ENCODE measurements around the gene ANAPC7.
"Not testable (repeated sequence)": the region's sequence is repeated elsewhere in the genome, so short reads cannot be mapped to it uniquely, and the experiment has no call there.

Gene ANAPC7

GRCh38 chr12:110345176-110345661 is 58.3 kb downstream of the ANAPC7 start:
- H3K9me3 ChIP-seq (ENCODE audit: low read length): no peaks in the 10 kb centered on the region
- H3K4me1 ChIP-seq (ENCODE audit: insufficient read depth, low read length): peaks cover 23% of the 10 kb centered on the region
- H3K36me3 ChIP-seq (ENCODE audit: insufficient read depth, low read length): peaks cover 95% of the 10 kb centered on the region
- no peaks in the 10 kb centered on the region for H3K27me3 ChIP-seq (ENCODE audit: control insufficient read depth in 1 of 2, insufficient read depth in 2 of 2, low read length in 2 of 2)
- no peak overlapping the region for H3K27ac ChIP-seq (ENCODE audit: low read depth, low read length)
- no peak overlapping the region for H3K4me3 ChIP-seq (ENCODE audit: low read depth in 1 of 2, low read length in 2 of 2)
- H3K9ac ChIP-seq (ENCODE audit: low read length): no peak overlapping the region

DNA sequence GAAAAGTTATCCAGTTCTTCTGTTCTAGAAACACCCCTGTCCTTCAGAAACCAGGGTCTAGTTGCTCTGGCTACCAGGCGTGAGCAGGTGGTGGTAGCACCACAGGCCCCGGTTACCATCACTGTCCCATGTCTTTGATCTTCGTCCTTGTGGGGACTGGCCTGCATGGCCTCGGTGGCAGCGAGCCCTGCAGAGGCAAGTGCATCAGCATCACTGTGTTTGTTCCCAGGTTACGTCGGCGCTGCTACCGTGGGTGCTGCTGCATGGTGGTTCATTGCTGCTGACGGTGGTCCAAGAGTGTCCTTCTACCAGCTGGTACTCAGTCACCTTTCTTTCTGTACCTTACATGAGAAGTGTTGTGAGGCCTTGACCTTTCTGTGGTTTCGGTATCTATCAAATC is 58.9 kb downstream of the ANAPC7 start:
- Histone ChIP-seq H3K27me3 (ENCODE audit: control insufficient read depth in 1 of 2, insufficient read depth in 2 of 2, low read length in 2 of 2) (no peaks in the 10 kb centered on the region), H3K4me3 (ENCODE audit: low read depth in 1 of 2, low read length in 2 of 2) (no peak overlapping the region)

DNA sequence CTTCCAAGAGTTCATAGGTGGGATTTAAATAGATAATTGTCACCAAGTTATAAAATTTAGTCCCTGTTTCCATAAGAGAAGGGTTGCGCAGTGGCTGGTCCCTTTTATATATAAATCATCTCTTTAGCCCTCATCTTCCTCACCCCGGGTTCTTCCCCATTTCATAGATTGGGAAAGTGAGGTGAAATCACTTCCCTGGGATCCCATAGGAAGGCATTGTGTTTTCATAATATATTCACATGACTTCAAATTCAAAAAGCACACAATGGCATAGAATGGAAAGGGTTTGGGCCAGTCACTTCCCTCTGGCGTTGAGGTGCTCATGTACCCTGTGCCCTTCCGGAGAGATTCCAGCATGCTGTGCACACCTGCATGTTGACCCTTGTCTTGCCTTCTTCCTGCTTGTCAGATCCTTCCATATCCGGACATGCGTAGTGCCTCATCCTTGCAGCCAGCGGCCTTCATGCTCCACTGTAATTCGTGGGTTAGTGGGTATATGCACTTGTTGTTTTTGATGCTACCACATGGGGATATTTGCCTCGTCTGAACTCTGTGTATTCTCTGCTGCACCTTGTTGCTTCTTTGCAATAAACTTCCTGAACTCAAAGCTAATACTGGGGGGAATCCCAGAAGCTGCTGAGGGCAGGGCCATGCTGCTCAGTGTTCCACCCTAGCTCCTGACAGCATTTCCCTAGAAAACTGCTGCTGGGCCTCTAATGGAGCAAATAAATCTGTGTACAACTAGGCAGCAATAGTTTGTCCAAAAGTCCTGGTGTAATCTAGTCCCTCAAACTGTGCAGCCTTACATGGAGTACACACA is 59.6 kb downstream of the ANAPC7 start:
- Histone ChIP-seq H3K27ac (ENCODE audit: low read depth, low read length) (no peak overlapping the region), H3K36me3 (ENCODE audit: insufficient read depth, low read length) (peaks cover 93% of the 10 kb centered on the region), H3K4me1 (ENCODE audit: insufficient read depth, low read length) (peaks cover 28% of the 10 kb centered on the region), H3K9me3 (ENCODE audit: low read length) (no peaks in the 10 kb centered on the region), H3K4me3 (ENCODE audit: low read depth in 1 of 2, low read length in 2 of 2) (no peak overlapping the region), H3K27me3 (ENCODE audit: control insufficient read depth in 1 of 2, insufficient read depth in 2 of 2, low read length in 2 of 2) (no peaks in the 10 kb centered on the region), H3K9ac (ENCODE audit: low read length) (no peak overlapping the region)

More for the DNA sequence above, 58.9 kb downstream of the ANAPC7 start:
- H3K9ac ChIP-seq (ENCODE audit: low read length): no peak overlapping the region
- H3K36me3 ChIP-seq (ENCODE audit: insufficient read depth, low read length): peaks cover 93% of the 10 kb centered on the region
- peaks cover 23% of the 10 kb centered on the region for H3K4me1 ChIP-seq (ENCODE audit: insufficient read depth, low read length)
- H3K27ac ChIP-seq (ENCODE audit: low read depth, low read length): no peak overlapping the region
- no peaks in the 10 kb centered on the region for H3K9me3 ChIP-seq (ENCODE audit: low read length)

DNA sequence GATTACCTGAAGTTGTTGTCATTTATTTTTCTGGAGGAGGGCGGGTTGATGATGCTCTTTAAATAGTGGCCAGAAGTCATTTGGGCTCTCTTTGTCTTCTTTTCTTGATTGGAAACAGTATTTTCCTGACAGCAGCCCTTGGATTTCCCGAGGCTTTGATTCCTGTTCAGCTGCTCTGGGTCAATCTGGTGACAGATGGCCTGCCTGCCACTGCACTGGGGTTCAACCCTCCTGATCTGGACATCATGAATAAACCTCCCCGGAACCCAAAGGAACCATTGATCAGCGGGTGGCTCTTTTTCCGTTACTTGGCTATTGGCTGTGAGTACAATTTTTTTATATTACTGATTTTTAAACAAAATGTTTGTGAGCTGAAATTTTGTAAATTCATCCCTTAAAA is 60.4 kb downstream of the ANAPC7 start:
- no peak overlapping the region for H3K27ac ChIP-seq (ENCODE audit: low read depth, low read length)
- no peak overlapping the region for H3K9ac ChIP-seq (ENCODE audit: low read length)
- H3K9me3 ChIP-seq (ENCODE audit: low read length): no peaks in the 10 kb centered on the region
- no peak overlapping the region for H3K4me3 ChIP-seq (ENCODE audit: low read depth in 1 of 2, low read length in 2 of 2)
- peaks cover 93% of the 10 kb centered on the region for H3K36me3 ChIP-seq (ENCODE audit: insufficient read depth, low read length)
- no peaks in the 10 kb centered on the region for H3K27me3 ChIP-seq (ENCODE audit: control insufficient read depth in 1 of 2, insufficient read depth in 2 of 2, low read length in 2 of 2)
- H3K4me1 ChIP-seq (ENCODE audit: insufficient read depth, low read length): peaks cover 28% of the 10 kb centered on the region

DNA sequence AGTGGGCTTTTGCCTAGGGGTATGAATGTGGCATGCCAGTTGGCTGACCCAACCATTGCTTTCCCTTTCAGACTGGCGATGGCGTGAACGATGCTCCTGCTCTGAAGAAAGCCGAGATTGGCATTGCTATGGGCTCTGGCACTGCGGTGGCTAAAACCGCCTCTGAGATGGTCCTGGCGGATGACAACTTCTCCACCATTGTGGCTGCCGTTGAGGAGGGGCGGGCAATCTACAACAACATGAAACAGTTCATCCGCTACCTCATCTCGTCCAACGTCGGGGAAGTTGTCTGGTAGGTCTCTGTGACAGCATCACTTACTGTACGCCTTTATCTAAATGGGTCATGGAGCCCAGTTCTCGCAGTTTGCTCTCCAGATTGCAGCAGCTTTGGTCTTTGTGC is 61.4 kb downstream of the ANAPC7 start:
- H3K4me3 ChIP-seq (ENCODE audit: low read depth in 1 of 2, low read length in 2 of 2): no peak overlapping the region
- H3K27me3 ChIP-seq (ENCODE audit: control insufficient read depth in 1 of 2, insufficient read depth in 2 of 2, low read length in 2 of 2): no peaks in the 10 kb centered on the region
- H3K9me3 ChIP-seq (ENCODE audit: low read length): no peaks in the 10 kb centered on the region
- H3K27ac ChIP-seq (ENCODE audit: low read depth, low read length): no peak overlapping the region
- no peak overlapping the region for H3K9ac ChIP-seq (ENCODE audit: low read length)
- H3K4me1 ChIP-seq (ENCODE audit: insufficient read depth, low read length): peaks cover 21% of the 10 kb centered on the region
- peaks cover 93% of the 10 kb centered on the region for H3K36me3 ChIP-seq (ENCODE audit: insufficient read depth, low read length)

DNA sequence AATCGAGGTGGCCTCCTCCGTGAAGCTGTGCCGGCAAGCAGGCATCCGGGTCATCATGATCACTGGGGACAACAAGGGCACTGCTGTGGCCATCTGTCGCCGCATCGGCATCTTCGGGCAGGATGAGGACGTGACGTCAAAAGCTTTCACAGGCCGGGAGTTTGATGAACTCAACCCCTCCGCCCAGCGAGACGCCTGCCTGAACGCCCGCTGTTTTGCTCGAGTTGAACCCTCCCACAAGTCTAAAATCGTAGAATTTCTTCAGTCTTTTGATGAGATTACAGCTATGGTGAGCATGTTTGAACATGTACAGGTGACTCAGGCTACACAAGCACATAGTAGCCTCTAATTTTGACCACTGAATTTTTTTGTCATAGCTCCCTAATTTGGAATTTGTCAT is 62.8 kb downstream of the ANAPC7 start:
- no peak overlapping the region for H3K4me3 ChIP-seq (ENCODE audit: low read depth in 1 of 2, low read length in 2 of 2)

DNA sequence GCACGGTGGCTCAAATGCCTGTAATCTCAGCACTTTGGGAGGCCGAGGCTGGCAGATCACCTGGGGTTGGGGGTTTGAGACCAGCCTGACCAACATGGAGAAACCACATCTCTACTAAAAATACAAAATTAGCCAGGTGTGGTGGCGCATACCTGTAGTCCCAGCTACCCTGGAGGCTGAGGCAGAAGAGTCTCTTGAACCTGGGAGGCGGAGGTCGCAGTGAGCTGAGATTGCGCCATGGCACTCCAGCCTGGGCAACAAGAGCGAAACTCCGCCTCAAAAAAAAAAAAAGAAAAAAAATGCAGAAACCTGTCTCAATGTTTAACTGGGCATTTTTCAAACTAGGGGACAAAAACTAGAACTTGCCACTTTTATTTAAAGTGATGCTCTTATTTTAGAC is 63.2 kb downstream of the ANAPC7 start:
- H3K27ac ChIP-seq (ENCODE audit: low read depth, low read length); H3K27me3 ChIP-seq (ENCODE audit: control insufficient read depth in 1 of 2, insufficient read depth in 2 of 2, low read length in 2 of 2); H3K9ac ChIP-seq (ENCODE audit: low read length); H3K4me3 ChIP-seq (ENCODE audit: low read depth in 1 of 2, low read length in 2 of 2); H3K9me3 ChIP-seq (ENCODE audit: low read length): not testable (repeated sequence)
- Histone ChIP-seq H3K4me1 (ENCODE audit: insufficient read depth, low read length) (peaks cover 11% of the 10 kb centered on the region), H3K36me3 (ENCODE audit: insufficient read depth, low read length) (peaks cover 96% of the 10 kb centered on the region)

More for the DNA sequence above, 62.8 kb downstream of the ANAPC7 start:
- Histone ChIP-seq H3K9me3 (ENCODE audit: low read length) (no peaks in the 10 kb centered on the region), H3K9ac (ENCODE audit: low read length) (no peak overlapping the region), H3K4me1 (ENCODE audit: insufficient read depth, low read length) (peaks cover 11% of the 10 kb centered on the region), H3K27ac (ENCODE audit: low read depth, low read length) (no peak overlapping the region), H3K27me3 (ENCODE audit: control insufficient read depth in 1 of 2, insufficient read depth in 2 of 2, low read length in 2 of 2) (no peaks in the 10 kb centered on the region), H3K36me3 (ENCODE audit: insufficient read depth, low read length) (peaks cover 96% of the 10 kb centered on the region)

DNA sequence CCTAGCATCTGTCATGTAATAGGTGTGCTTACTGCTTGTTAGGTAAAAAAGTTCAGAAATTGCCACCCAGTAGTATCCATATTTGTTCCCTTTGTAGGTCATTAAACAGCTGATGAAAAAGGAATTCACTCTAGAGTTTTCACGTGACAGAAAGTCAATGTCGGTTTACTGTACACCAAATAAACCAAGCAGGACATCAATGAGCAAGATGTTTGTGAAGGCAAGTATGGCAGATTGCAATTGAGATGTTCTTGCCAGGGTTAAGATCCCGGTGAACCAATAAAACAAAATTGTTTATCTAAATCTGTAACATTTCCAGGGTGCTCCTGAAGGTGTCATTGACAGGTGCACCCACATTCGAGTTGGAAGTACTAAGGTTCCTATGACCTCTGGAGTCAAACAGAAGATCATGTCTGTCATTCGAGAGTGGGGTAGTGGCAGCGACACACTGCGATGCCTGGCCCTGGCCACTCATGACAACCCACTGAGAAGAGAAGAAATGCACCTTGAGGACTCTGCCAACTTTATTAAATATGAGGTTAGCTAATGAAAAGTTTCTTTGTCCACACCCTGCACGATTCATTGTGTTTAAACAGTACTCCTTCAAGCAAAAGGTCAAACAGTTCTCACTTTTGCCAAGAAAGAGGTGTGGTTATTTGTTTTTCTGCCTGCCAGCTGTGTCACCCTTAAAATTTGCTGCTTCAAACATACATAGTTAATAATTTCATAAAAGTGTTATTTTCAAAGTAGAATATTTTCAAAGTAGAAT is 64.1 kb downstream of the ANAPC7 start:
- Histone ChIP-seq H3K9ac (ENCODE audit: low read length) (no peak overlapping the region), H3K36me3 (ENCODE audit: insufficient read depth, low read length) (peaks cover 96% of the 10 kb centered on the region), H3K9me3 (ENCODE audit: low read length) (no peaks in the 10 kb centered on the region), H3K27me3 (ENCODE audit: control insufficient read depth in 1 of 2, insufficient read depth in 2 of 2, low read length in 2 of 2) (no peaks in the 10 kb centered on the region), H3K27ac (ENCODE audit: low read depth, low read length) (no peak overlapping the region), H3K4me3 (ENCODE audit: low read depth in 1 of 2, low read length in 2 of 2) (no peak overlapping the region), H3K4me1 (ENCODE audit: insufficient read depth, low read length) (peaks cover 11% of the 10 kb centered on the region)

- H3K9me3 ChIP-seq (ENCODE audit: low read length): no peaks in the 10 kb centered on the region
Measured at GRCh38 chr12:110338754-110339153, 64.8 kb downstream of the ANAPC7 start.

GRCh38 chr12:110337912-110338710 is 65.4 kb downstream of the ANAPC7 start:
- H3K9ac ChIP-seq (ENCODE audit: low read length): no peak overlapping the region

More at GRCh38 chr12:110338754-110339153, 64.8 kb downstream of the ANAPC7 start:
- H3K27ac ChIP-seq (ENCODE audit: low read depth, low read length): no peak overlapping the region
- peaks cover 96% of the 10 kb centered on the region for H3K36me3 ChIP-seq (ENCODE audit: insufficient read depth, low read length)
- H3K9ac ChIP-seq (ENCODE audit: low read length): no peak overlapping the region
- no peaks in the 10 kb centered on the region for H3K27me3 ChIP-seq (ENCODE audit: control insufficient read depth in 1 of 2, insufficient read depth in 2 of 2, low read length in 2 of 2)
- no peak overlapping the region for H3K4me3 ChIP-seq (ENCODE audit: low read depth in 1 of 2, low read length in 2 of 2)
- H3K4me1 ChIP-seq (ENCODE audit: insufficient read depth, low read length): peaks cover 11% of the 10 kb centered on the region

GRCh38 chr12:110335481-110336045 is 67.9 kb downstream of the ANAPC7 start:
- Histone ChIP-seq H3K4me1 (ENCODE audit: insufficient read depth, low read length) (peaks cover 22% of the 10 kb centered on the region), H3K4me3 (ENCODE audit: low read depth in 1 of 2, low read length in 2 of 2) (no peak overlapping the region), H3K36me3 (ENCODE audit: insufficient read depth, low read length) (peaks cover 73% of the 10 kb centered on the region), H3K9ac (ENCODE audit: low read length) (no peak overlapping the region), H3K9me3 (ENCODE audit: low read length) (no peaks in the 10 kb centered on the region), H3K27me3 (ENCODE audit: control insufficient read depth in 1 of 2, insufficient read depth in 2 of 2, low read length in 2 of 2) (no peaks in the 10 kb centered on the region), H3K27ac (ENCODE audit: low read depth, low read length) (no peak overlapping the region)

More at GRCh38 chr12:110337912-110338710, 65.4 kb downstream of the ANAPC7 start:
- Histone ChIP-seq H3K36me3 (ENCODE audit: insufficient read depth, low read length) (peaks cover 94% of the 10 kb centered on the region), H3K4me3 (ENCODE audit: low read depth in 1 of 2, low read length in 2 of 2) (no peak overlapping the region), H3K27ac (ENCODE audit: low read depth, low read length) (no peak overlapping the region), H3K4me1 (ENCODE audit: insufficient read depth, low read length) (peaks cover 11% of the 10 kb centered on the region), H3K9me3 (ENCODE audit: low read length) (no peaks in the 10 kb centered on the region), H3K27me3 (ENCODE audit: control insufficient read depth in 1 of 2, insufficient read depth in 2 of 2, low read length in 2 of 2) (no peaks in the 10 kb centered on the region)
